H9 (cell line): Measurements from ENCODE around the gene PDS5A. TPM values are rescaled to one million over a fixed set of nuclear protein-coding genes. Genes with fewer than 3 reads are reported as not detected.

Experiments used
- DNase-seq: peaks from one replicate; pipeline ENCODE4 v3.0.0-alpha.2; 2017
- H2AFZ ChIP-seq: one replicate; pipeline ENCODE4 v1.6.1; 2013; ENCODE audit warnings: mild to moderate bottlenecking, low read length, control low read depth, moderate library complexity
- H2AK5ac ChIP-seq: 2 replicates; pipeline ENCODE4 v1.6.1; 2013; ENCODE audit warnings: low read length, control low read depth, mixed read lengths; ENCODE audit not compliant: insufficient read length
- H2BK120ac ChIP-seq: one replicate; pipeline ENCODE4 v1.6.1; 2013; ENCODE audit warnings: low read depth, mild to moderate bottlenecking, low read length, control low read depth, inconsistent platforms; ENCODE audit not compliant: poor library complexity, severe bottlenecking
- H2BK12ac ChIP-seq: 2 replicates; pipeline ENCODE4 v1.6.1; 2013; ENCODE audit warnings: low read length, control low read depth, mixed read lengths, low read depth; ENCODE audit not compliant: insufficient read length
- H2BK15ac ChIP-seq: 2 replicates; pipeline ENCODE4 v1.6.1; 2013; ENCODE audit warnings: low read depth, low read length, control low read depth
- H2BK20ac ChIP-seq: one replicate; pipeline ENCODE4 v1.6.1; 2013; ENCODE audit warnings: low read depth, mild to moderate bottlenecking, low read length, control low read depth, inconsistent platforms; ENCODE audit not compliant: poor library complexity, severe bottlenecking
- H2BK5ac ChIP-seq: 2 replicates; pipeline ENCODE4 v1.6.1; 2013; ENCODE audit warnings: low read length, control low read depth, mixed read lengths; ENCODE audit not compliant: insufficient read length
- H3K14ac ChIP-seq: 2 replicates; pipeline ENCODE4 v1.6.1; 2013; ENCODE audit warnings: low read length, control low read depth; ENCODE audit not compliant: insufficient read depth
- H3K18ac ChIP-seq: 2 replicates; pipeline ENCODE4 v1.6.1; 2013; ENCODE audit warnings: low read depth, mild to moderate bottlenecking, mixed read lengths, low read length, control low read depth; ENCODE audit not compliant: insufficient read length
- H3K23ac ChIP-seq: 2 replicates; pipeline ENCODE4 v1.6.1; 2013; ENCODE audit warnings: low read length, control low read depth, mixed read lengths, low read depth; ENCODE audit not compliant: insufficient read length
- H3K23me2 ChIP-seq: 2 replicates; pipeline ENCODE4 v1.6.1; 2013; ENCODE audit warnings: low read depth, mild to moderate bottlenecking, mixed read lengths, low read length, control low read depth; ENCODE audit not compliant: insufficient read length, poor library complexity, severe bottlenecking
- H3K27ac ChIP-seq: 2 replicates; pipeline ENCODE4 v1.5.1; 2013; ENCODE audit warnings: low read length, control low read depth, mixed read lengths, low read depth; ENCODE audit not compliant: insufficient read length
- H3K27me3 ChIP-seq: 2 replicates; pipeline ENCODE4 v1.6.1; 2013; ENCODE audit warnings: low read length, control low read depth, inconsistent platforms; ENCODE audit not compliant: insufficient read depth
- H3K4ac ChIP-seq: 2 replicates; pipeline ENCODE4 v1.6.1; 2013; ENCODE audit warnings: low read depth, mild to moderate bottlenecking, control low read depth, inconsistent platforms, low read length, moderate library complexity
- H3K4me1 ChIP-seq: 2 replicates; pipeline ENCODE4 v1.6.1; 2013; ENCODE audit warnings: low read length, control low read depth, inconsistent platforms; ENCODE audit not compliant: insufficient read depth
- H3K4me2 ChIP-seq: 2 replicates; pipeline ENCODE4 v1.6.1; 2013; ENCODE audit warnings: low read length, control low read depth, mixed read lengths; ENCODE audit not compliant: insufficient read length, insufficient read depth
- H3K56ac ChIP-seq: 2 replicates; pipeline ENCODE4 v1.6.1; 2013; ENCODE audit warnings: low read depth, mild to moderate bottlenecking, mixed read lengths, low read length, control low read depth; ENCODE audit not compliant: insufficient read length
- H3K79me1 ChIP-seq: 2 replicates; pipeline ENCODE4 v1.6.1; 2013; ENCODE audit warnings: low read depth, mild to moderate bottlenecking, moderate library complexity, low read length, control low read depth, inconsistent platforms; ENCODE audit not compliant: insufficient read depth, poor library complexity, severe bottlenecking
- H3K79me2 ChIP-seq: 2 replicates; pipeline ENCODE4 v1.6.1; 2013; ENCODE audit warnings: low read length, control low read depth, inconsistent platforms; ENCODE audit not compliant: insufficient read depth
- H3K9ac ChIP-seq: 2 replicates; pipeline ENCODE4 v1.6.1; 2013; ENCODE audit warnings: low read length, control low read depth, mixed read lengths; ENCODE audit not compliant: insufficient read length; ENCODE audit errors: extremely low read depth
- H3K9me3 ChIP-seq: one replicate; pipeline ENCODE4 v1.6.1; 2013; ENCODE audit warnings: low read depth, low read length, inconsistent platforms; ENCODE audit not compliant: control insufficient read depth
- H3T11ph ChIP-seq: one replicate; pipeline ENCODE4 v1.6.1; 2013; ENCODE audit warnings: mild to moderate bottlenecking, low read length, control low read depth, inconsistent platforms
- H4K20me1 ChIP-seq: one replicate; pipeline ENCODE4 v1.6.1; 2013; ENCODE audit not compliant: control insufficient read depth, insufficient read length, insufficient read depth
- H4K5ac ChIP-seq: 2 replicates; pipeline ENCODE4 v1.6.1; 2013; ENCODE audit warnings: low read depth, mild to moderate bottlenecking, mixed read lengths, low read length, control low read depth; ENCODE audit not compliant: insufficient read length
- H4K8ac ChIP-seq: replicated peaks from 2 replicates; pipeline ENCODE4 v1.6.1; 2013; ENCODE audit warnings: low read length, control low read depth, mixed read lengths, low read depth; ENCODE audit not compliant: insufficient read length
- H4K91ac ChIP-seq: 2 replicates; pipeline ENCODE4 v1.6.1; 2013; ENCODE audit warnings: low read depth, mild to moderate bottlenecking, moderate library complexity, mixed read lengths, low read length, control low read depth; ENCODE audit not compliant: insufficient read length
- H3K27ac Mint-ChIP-seq, 3 experiments: 2 replicates in 2 of 3; 3 replicates in 1 of 3; pipeline ENCODE4 v1.8.0; 2020 to 2021; ENCODE audit warnings: mixed read lengths in 3 of 3, mild to moderate bottlenecking in 1 of 3, moderate library complexity in 1 of 3
- H3K27me3 Mint-ChIP-seq: 2 replicates; pipeline ENCODE4 v1.8.0; 2021; ENCODE audit warnings: low read depth, mild to moderate bottlenecking, moderate library complexity, mixed read lengths
- H3K36me3 Mint-ChIP-seq, 3 experiments: 2 replicates in 2 of 3; 3 replicates in 1 of 3; pipeline ENCODE4 v1.8.0; 2020 to 2021; ENCODE audit warnings: low read depth in 3 of 3, mixed read lengths in 3 of 3; ENCODE audit not compliant: insufficient read depth in 1 of 3
- H3K4me1 Mint-ChIP-seq, 2 experiments: 2 replicates each; pipeline ENCODE4 v1.8.0; 2020; ENCODE audit warnings: mixed read lengths in 2 of 2
- H3K4me3 Mint-ChIP-seq, 2 experiments: 2 replicates in 1 of 2; 3 replicates in 1 of 2; pipeline ENCODE4 v1.8.0; 2020 to 2021; ENCODE audit warnings: mild to moderate bottlenecking in 2 of 2, mixed read lengths in 2 of 2, moderate library complexity in 1 of 2
- H3K9me3 Mint-ChIP-seq, 2 experiments: 2 replicates in 1 of 2; 3 replicates in 1 of 2; pipeline ENCODE4 v1.8.0; 2020; ENCODE audit warnings: mild to moderate bottlenecking in 2 of 2, mixed read lengths in 2 of 2, moderate library complexity in 1 of 2
- CTCF ChIP-seq: fragments of 200-600 bp; sonication (generic); conservative IDR thresholded peaks from 3 replicates; pipeline ENCODE4 v1.8.0; 2021; ENCODE audit warnings: antibody characterized with exemption, mild to moderate bottlenecking
- whole genome bisulfite sequencing: extraction: QIAGEN DNeasy Blood & Tissue Kit; methylation state at CpG from one replicate; pipeline ENCODE4 v1.1.7; 2013; ENCODE audit warnings: missing lambda C conversion rate, low lambda C conversion rate, mixed read lengths; ENCODE audit not compliant: insufficient read length; ENCODE audit errors: extremely low coverage; 5-methylcytosine and 5-hydroxymethylcytosine counted together
- total RNA-seq: library from RNA; stranded (reverse); gene quantifications from 2 replicates; pipeline ENCODE4 v1.2.1, GENCODE V29; 2021

Gene PDS5A
- total RNA-seq, 1 experiment from 2014 or later, result 65.4 TPM

GRCh38 chr4:39808231-39808749 is 169.4 kb downstream of the PDS5A start:
- H3K4me2 ChIP-seq, result no peak overlapping the region
- H3K9me3 ChIP-seq, result no peaks in the 10 kb centered on the region
- H3K4me1 Mint-ChIP-seq, result no peaks in the 10 kb centered on the region
- no peak overlapping the region for H3K9ac ChIP-seq
- no peaks in the 10 kb centered on the region for H3K79me1 ChIP-seq
- no peaks in the 10 kb centered on the region for H3K23me2 ChIP-seq
- no peak overlapping the region for H2BK120ac ChIP-seq
- H3K27me3 ChIP-seq, result no peaks in the 10 kb centered on the region
- no peak overlapping the region for H3K4me3 Mint-ChIP-seq
- H3K14ac ChIP-seq, result no peak overlapping the region
- no peak overlapping the region for H3K23ac ChIP-seq
- no peaks in the 10 kb centered on the region for H4K20me1 ChIP-seq
- H3K27ac ChIP-seq, result no peak overlapping the region
- H3K27ac Mint-ChIP-seq, result no peak overlapping the region
- H2AFZ ChIP-seq, result no peak overlapping the region
- no CpG with 5 or more reads among the region's 8 CpGs for WGBS
- peaks cover 0 to 11% (median 3%) of the 10 kb centered on the region in 3 experiments; a peak in 4 of 7 replicates for H3K36me3 Mint-ChIP-seq
- no peak overlapping the region for H3T11ph ChIP-seq
- H2BK5ac ChIP-seq, result no peak overlapping the region
- H3K9me3 Mint-ChIP-seq, result peaks cover 11 to 13% of the 10 kb centered on the region in 2 experiments
- no peak for DNase-seq
- H4K8ac ChIP-seq, result no peak overlapping the region
- no peak for TF ChIP-seq CTCF
- no peaks in the 10 kb centered on the region; the same call in 1 of the 2 replicates for H3K27me3 Mint-ChIP-seq
- H3K56ac ChIP-seq, result no peak overlapping the region
- no peak overlapping the region for H2AK5ac ChIP-seq
- no peaks in the 10 kb centered on the region for H3K79me2 ChIP-seq
- H2BK12ac ChIP-seq, result no peak overlapping the region
- H3K4me1 ChIP-seq, result no peaks in the 10 kb centered on the region
- H3K18ac ChIP-seq, result no peak overlapping the region
- no peak overlapping the region for H3K4ac ChIP-seq
- no peak overlapping the region for H2BK20ac ChIP-seq
- H4K91ac ChIP-seq, result no peak overlapping the region
- no peak overlapping the region for H2BK15ac ChIP-seq
- H4K5ac ChIP-seq, result no peak overlapping the region
